Uterus (tissue), 2 donors: Measurements from ENCODE around the gene PDGFC.

ENCODE experiments used
- CTCF ChIP-seq, 4 experiments: fragments of 200-600 bp in 2 of 4; fragments of 450-650 bp in 2 of 4; sonication (generic) in 2 of 4; IDR thresholded peaks; one replicate each; pipeline ENCODE4 v1.5.1; 2016 to 2019; ENCODE audit warnings: antibody characterized with exemption in 4 of 4, mild to moderate bottlenecking in 2 of 4, moderate library complexity in 1 of 4
- POLR2A ChIP-seq, 2 donors: fragments of 450-650 bp; IDR thresholded peaks; one replicate each; pipeline ENCODE4 v1.6.1; 2016; ENCODE audit warnings: antibody characterized with exemption in 2 of 2, mild to moderate bottlenecking in 1 of 2, moderate library complexity in 1 of 2

DNA sequence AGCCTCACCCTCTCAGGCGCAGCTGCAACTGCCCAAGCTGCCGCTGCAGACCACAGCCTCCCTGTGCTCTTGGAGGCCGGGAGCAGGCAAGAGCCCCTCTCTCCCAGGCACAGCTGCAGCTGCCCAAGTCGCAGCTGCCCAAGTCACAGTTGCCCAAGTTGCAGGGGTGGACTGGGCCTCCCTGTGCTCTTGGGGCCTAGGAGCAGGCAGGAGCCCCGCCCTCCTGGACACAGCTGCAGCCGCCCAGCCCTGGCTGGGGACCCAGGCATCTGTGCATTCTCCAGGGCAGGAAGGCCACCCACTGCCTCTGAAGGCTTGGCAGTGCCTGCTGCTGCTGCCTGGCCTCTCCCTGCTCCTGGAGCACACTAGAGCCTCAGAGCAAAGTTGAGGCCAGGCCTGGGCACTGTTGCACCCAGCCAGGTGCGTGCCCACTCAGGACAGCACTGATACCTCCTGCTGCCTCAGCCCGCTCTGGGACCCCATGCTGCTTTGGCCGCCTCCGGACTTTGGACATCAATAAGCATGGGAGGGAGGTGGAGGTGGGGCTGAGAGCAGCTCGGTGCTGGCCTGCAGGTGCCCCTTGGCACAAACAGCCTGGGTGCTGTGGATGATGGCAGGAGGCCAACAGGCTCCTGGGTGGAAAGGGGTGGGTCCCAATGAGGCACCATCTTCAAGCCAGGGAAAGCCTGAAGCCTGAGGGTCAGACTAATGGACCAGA lies 247.5 kb downstream of the PDGFC start:
- TF ChIP-seq CTCF (IDR thresholded peaks at IDR 0.05) (no peak), POLR2A (IDR thresholded peaks at IDR 0.05) (no peak)
